ENCODE measurements around the gene ZNF367. TPM values are rescaled to one million over a fixed set of nuclear protein-coding genes. Genes with fewer than 3 reads are reported as not detected.

ZNF367 gene
- total and polyA plus RNA-seq, 9 of the 15 experiments (the other 6 are each of a cell fraction or from before 2014, with no cell fraction given) = 2.7 to 14.4 (median 10.0) TPM

- CTCF ChIA-PET (ENCODE audit: low intra/inter-chr PET ratio) = no interaction called here
- Histone ChIP-seq H3K79me2 (ENCODE audit: control insufficient read depth, insufficient read depth, low read length) (no peaks in the 10 kb centered on the region), H3K9me1 (ENCODE audit: control insufficient read depth, insufficient read depth, low read length) (no peaks in the 10 kb centered on the region), H3K36me3 (ENCODE audit: control insufficient read depth, insufficient read depth, low read length) (no peaks in the 10 kb centered on the region), H3K27ac (ENCODE audit: extremely low read depth, low read depth, low read length) (no peak overlapping the region), H3K4me3 (no peak overlapping the region), H3K9me3 (replicated peaks; ENCODE audit: control insufficient read depth, insufficient read depth, low read depth, low read length) (no peaks in the 10 kb centered on the region), H3K9ac (ENCODE audit: insufficient read depth in 1 of 2, low read depth in 2 of 2, low read length in 2 of 2) (peak overlapping the region in 1 of 2 experiments; percentile 42; a peak in 2 of 4 replicates), H4K20me1 (replicated peaks; ENCODE audit: control insufficient read depth, insufficient read depth, low read length) (no peaks in the 10 kb centered on the region), H3K4me1 (replicated peaks in 1 of 2; ENCODE audit: control insufficient read depth in 2 of 2, insufficient read depth in 2 of 2, low read length in 2 of 2) (peaks cover 5 to 17% of the 10 kb centered on the region in 2 experiments), H3K4me2 (ENCODE audit: insufficient read depth, low read length) (no peak overlapping the region), H2AFZ (ENCODE audit: low read depth, low read length) (no peak overlapping the region), H3K27me3 (ENCODE audit: control insufficient read depth in 2 of 2, insufficient read depth in 2 of 2, low read length in 2 of 2) (no peaks in the 10 kb centered on the region)
- in situ Hi-C loops (cut with MboI) (no loop called here), intact Hi-C loops (cut with micrococcal nuclease) (loop anchor here (5.0 kb wide), 1 partner anchor 75 kb away; the partner anchor contains the start of gene ZNF367)
- BruUV-seq (replicated peaks) = no TSS peak
- 81% methylated on average over 20 of the region's 20 CpGs for WGBS (ENCODE audit: insufficient coverage, low coverage, missing lambda C conversion rate)
- no peak for ATAC-seq
- POLR2A ChIA-PET = interaction anchor here (0.5 kb wide), 1 partner anchor 296 kb away, joined by 3 read pairs; no protein-coding TSS in a partner anchor
- FAIRE-seq = no peak
- no peak for DNase-seq (ENCODE audit: extremely low read depth in 1 of 4, low spot score in 3 of 4)
- no peak for TF ChIP-seq ZNF445 (CRISPR knock-in tag; IDR thresholded peaks at IDR 0.05; ENCODE audit: low read depth)
- no peak for TF ChIP-seq CREB5 (CRISPR knock-in tag; IDR thresholded peaks at IDR 0.05)
- TF ChIP-seq HBP1 (CRISPR knock-in tag; IDR thresholded peaks at IDR 0.05) = no peak
- no peak for TF ChIP-seq STAG1 (CRISPR knock-in tag; IDR thresholded peaks at IDR 0.05; ENCODE audit: borderline replicate concordance)
- no peak for TF ChIP-seq NFIX (CRISPR knock-in tag; IDR thresholded peaks at IDR 0.05; ENCODE audit: low read depth)
- no peak for TF ChIP-seq MITF (IDR thresholded peaks at IDR 0.05)
- no peak for TF ChIP-seq ZBED1 (IDR thresholded peaks at IDR 0.05)
- no peak for TF ChIP-seq ZBTB34 (CRISPR knock-in tag; IDR thresholded peaks at IDR 0.05)
- no peak for TF ChIP-seq PRMT5 (CRISPR knock-in tag; IDR thresholded peaks at IDR 0.05)
- no peak for TF ChIP-seq E2F8 (IDR thresholded peaks at IDR 0.05; ENCODE audit: low read depth, partially characterized antibody)
- no peak for TF ChIP-seq PYGO2 (tag; IDR thresholded peaks at IDR 0.05)
Measured at GRCh38 chr9:96342571-96343245, 75.5 kb downstream of the ZNF367 start.

All from K562 (cell line).